ENCODE results near the gene DGAT2.

DGAT2 gene

DNA sequence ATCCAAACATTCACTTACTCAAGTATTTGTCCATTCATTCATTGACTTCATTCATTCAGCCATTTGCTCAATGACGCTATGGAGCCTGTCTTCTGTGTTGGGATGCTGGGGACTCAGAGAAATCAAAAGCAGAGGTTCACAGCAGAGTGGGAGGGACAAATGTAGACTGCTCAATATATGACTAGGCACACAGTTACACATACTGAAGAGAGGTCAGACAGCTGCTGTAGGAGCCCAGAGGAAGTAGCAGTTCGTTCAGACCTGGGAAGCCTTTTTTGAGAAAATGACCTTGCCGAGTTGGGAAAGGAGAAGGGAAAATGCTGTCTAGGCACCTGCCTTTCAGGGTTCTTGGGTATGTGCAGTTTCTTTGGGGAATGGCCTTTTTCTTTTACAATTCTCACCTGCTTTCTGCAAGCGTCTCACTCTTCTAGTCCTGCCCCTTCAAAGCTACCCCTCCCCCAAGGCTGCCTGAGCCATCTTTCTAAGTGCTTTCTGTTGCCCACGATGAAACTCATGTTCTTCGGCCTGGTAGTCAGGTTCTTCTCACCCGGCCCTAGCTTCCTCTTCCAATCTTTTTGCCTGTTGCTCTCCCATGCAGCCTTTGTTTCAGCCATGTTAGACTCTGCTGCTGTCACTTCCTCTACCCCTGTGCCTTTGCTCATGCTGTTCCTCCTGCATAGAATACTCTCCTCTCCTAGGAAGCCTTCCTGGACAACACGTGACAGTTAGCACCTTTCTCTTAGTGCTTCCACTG lies 42.2 kb downstream of the DGAT2 start:
- no peaks in the 10 kb centered on the region for H3K27me3 ChIP-seq (ENCODE audit: control insufficient read depth in 1 of 2, insufficient read depth in 2 of 2, low read length in 2 of 2)
- H3K36me3 ChIP-seq (ENCODE audit: control insufficient read depth in 1 of 2, insufficient read depth in 2 of 2, low read length in 2 of 2) = no peaks in the 10 kb centered on the region
- H3K9me3 ChIP-seq (ENCODE audit: control insufficient read depth in 1 of 2, low read length in 2 of 2) = no peaks in the 10 kb centered on the region
- no peak overlapping the region for H3K4me3 ChIP-seq (ENCODE audit: low read depth in 1 of 2, low read length in 2 of 2)
- H3K27ac ChIP-seq (ENCODE audit: low read depth, low read length) = no peak overlapping the region
- H3K9ac ChIP-seq (ENCODE audit: low read depth in 1 of 2, low read length in 2 of 2) = no peak overlapping the region
- H3K4me1 ChIP-seq (ENCODE audit: control insufficient read depth in 1 of 2, insufficient read depth in 2 of 2, low read length in 2 of 2) = peaks cover 6 to 8% of the 10 kb centered on the region in 2 donors

GRCh38 chr11:75811485-75811884 lies 42.9 kb downstream of the DGAT2 start:
- H3K36me3 ChIP-seq (ENCODE audit: control insufficient read depth in 1 of 2, insufficient read depth in 2 of 2, low read length in 2 of 2) = no peaks in the 10 kb centered on the region
- no peaks in the 10 kb centered on the region for H3K9me3 ChIP-seq (ENCODE audit: control insufficient read depth in 1 of 2, low read length in 2 of 2)
- H3K9ac ChIP-seq (ENCODE audit: low read depth in 1 of 2, low read length in 2 of 2) = no peak overlapping the region
- no peak overlapping the region for H3K27ac ChIP-seq (ENCODE audit: low read depth, low read length)
- H3K4me3 ChIP-seq (ENCODE audit: low read depth in 1 of 2, low read length in 2 of 2) = no peak overlapping the region
- H3K4me1 ChIP-seq (ENCODE audit: control insufficient read depth in 1 of 2, insufficient read depth in 2 of 2, low read length in 2 of 2) = peaks cover 10 to 13% of the 10 kb centered on the region in 2 donors
- no peaks in the 10 kb centered on the region for H3K27me3 ChIP-seq (ENCODE audit: control insufficient read depth in 1 of 2, insufficient read depth in 2 of 2, low read length in 2 of 2)

DNA sequence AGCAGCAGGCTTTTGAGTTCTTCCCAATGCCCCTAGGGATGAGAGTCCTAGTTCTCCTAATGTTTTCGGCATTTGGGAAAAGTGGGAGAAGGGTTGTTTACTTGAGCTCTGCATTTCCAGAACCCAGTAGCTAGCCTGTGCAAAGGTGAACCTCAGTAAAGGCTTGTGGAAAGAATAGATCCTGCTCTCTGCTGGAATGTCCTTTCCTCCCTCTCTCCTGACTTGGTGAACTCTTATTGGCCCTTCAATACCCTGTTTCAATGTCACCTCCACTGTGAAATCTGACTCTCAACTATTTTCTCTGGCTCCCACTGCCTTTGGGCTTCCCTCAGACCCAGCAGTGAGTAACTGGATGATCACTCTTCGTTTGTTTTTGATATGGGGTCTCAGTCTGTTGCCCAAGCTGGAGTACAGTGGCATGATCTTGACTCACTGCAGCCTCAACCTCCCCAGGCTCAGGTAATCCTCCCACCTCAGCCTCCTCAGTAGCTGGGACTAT lies 44.0 kb downstream of the DGAT2 start:
- Histone ChIP-seq H3K27ac (ENCODE audit: low read depth, low read length) (no peak overlapping the region), H3K36me3 (ENCODE audit: control insufficient read depth in 1 of 2, insufficient read depth in 2 of 2, low read length in 2 of 2) (no peaks in the 10 kb centered on the region), H3K4me3 (ENCODE audit: low read depth in 1 of 2, low read length in 2 of 2) (no peak overlapping the region), H3K4me1 (ENCODE audit: control insufficient read depth in 1 of 2, insufficient read depth in 2 of 2, low read length in 2 of 2) (peaks cover 21 to 23% of the 10 kb centered on the region in 2 donors), H3K27me3 (ENCODE audit: control insufficient read depth in 1 of 2, insufficient read depth in 2 of 2, low read length in 2 of 2) (no peaks in the 10 kb centered on the region), H3K9ac (ENCODE audit: low read depth in 1 of 2, low read length in 2 of 2) (peak overlapping the region in 1 of 2 donors; percentile 15), H3K9me3 (ENCODE audit: control insufficient read depth in 1 of 2, low read length in 2 of 2) (no peaks in the 10 kb centered on the region)

- H3K4me1 ChIP-seq (ENCODE audit: control insufficient read depth in 1 of 2, insufficient read depth in 2 of 2, low read length in 2 of 2) = peaks cover 22 to 23% of the 10 kb centered on the region in 2 donors
- no peaks in the 10 kb centered on the region for H3K27me3 ChIP-seq (ENCODE audit: control insufficient read depth in 1 of 2, insufficient read depth in 2 of 2, low read length in 2 of 2)
- H3K27ac ChIP-seq (ENCODE audit: low read depth, low read length) = no peak overlapping the region
- H3K9me3 ChIP-seq (ENCODE audit: control insufficient read depth in 1 of 2, low read length in 2 of 2) = no peaks in the 10 kb centered on the region
- H3K36me3 ChIP-seq (ENCODE audit: control insufficient read depth in 1 of 2, insufficient read depth in 2 of 2, low read length in 2 of 2) = no peaks in the 10 kb centered on the region
- no peak overlapping the region for H3K4me3 ChIP-seq (ENCODE audit: low read depth in 1 of 2, low read length in 2 of 2)
- H3K9ac ChIP-seq (ENCODE audit: low read depth in 1 of 2, low read length in 2 of 2) = no peak overlapping the region
Observed at GRCh38 chr11:75813124-75813523, 44.5 kb downstream of the DGAT2 start.

GRCh38 chr11:75813622-75814039 lies 45.1 kb downstream of the DGAT2 start:
- Histone ChIP-seq H3K9me3 (ENCODE audit: control insufficient read depth in 1 of 2, low read length in 2 of 2) (no peaks in the 10 kb centered on the region), H3K9ac (ENCODE audit: low read depth in 1 of 2, low read length in 2 of 2) (no peak overlapping the region), H3K4me1 (ENCODE audit: control insufficient read depth in 1 of 2, insufficient read depth in 2 of 2, low read length in 2 of 2) (peaks cover 22 to 23% of the 10 kb centered on the region in 2 donors), H3K4me3 (ENCODE audit: low read depth in 1 of 2, low read length in 2 of 2) (no peak overlapping the region), H3K27me3 (ENCODE audit: control insufficient read depth in 1 of 2, insufficient read depth in 2 of 2, low read length in 2 of 2) (no peaks in the 10 kb centered on the region), H3K36me3 (ENCODE audit: control insufficient read depth in 1 of 2, insufficient read depth in 2 of 2, low read length in 2 of 2) (no peaks in the 10 kb centered on the region), H3K27ac (ENCODE audit: low read depth, low read length) (no peak overlapping the region)

GRCh38 chr11:75814363-75814676 lies 45.7 kb downstream of the DGAT2 start:
- Histone ChIP-seq H3K36me3 (ENCODE audit: control insufficient read depth in 1 of 2, insufficient read depth in 2 of 2, low read length in 2 of 2) (no peaks in the 10 kb centered on the region), H3K4me1 (ENCODE audit: control insufficient read depth in 1 of 2, insufficient read depth in 2 of 2, low read length in 2 of 2) (peaks cover 23 to 25% of the 10 kb centered on the region in 2 donors), H3K27me3 (ENCODE audit: control insufficient read depth in 1 of 2, insufficient read depth in 2 of 2, low read length in 2 of 2) (no peaks in the 10 kb centered on the region), H3K9ac (ENCODE audit: low read depth in 1 of 2, low read length in 2 of 2) (peak overlapping the region; percentile 56 to 61), H3K4me3 (ENCODE audit: low read depth in 1 of 2, low read length in 2 of 2) (peak overlapping the region; percentile 81 to 87), H3K27ac (ENCODE audit: low read depth, low read length) (peak overlapping the region; percentile 67), H3K9me3 (ENCODE audit: control insufficient read depth in 1 of 2, low read length in 2 of 2) (no peaks in the 10 kb centered on the region)

- Histone ChIP-seq H3K9me3 (ENCODE audit: control insufficient read depth in 1 of 2, low read length in 2 of 2) (no peaks in the 10 kb centered on the region), H3K4me1 (ENCODE audit: control insufficient read depth in 1 of 2, insufficient read depth in 2 of 2, low read length in 2 of 2) (peaks cover 23 to 25% of the 10 kb centered on the region in 2 donors), H3K9ac (ENCODE audit: low read depth in 1 of 2, low read length in 2 of 2) (peak within 1 kb of the TSS; percentile 74 to 75), H3K27me3 (ENCODE audit: control insufficient read depth in 1 of 2, insufficient read depth in 2 of 2, low read length in 2 of 2) (no peaks in the 10 kb centered on the region), H3K4me3 (ENCODE audit: low read depth in 1 of 2, low read length in 2 of 2) (peak within 1 kb of the TSS; percentile 81 to 87), H3K36me3 (ENCODE audit: control insufficient read depth in 1 of 2, insufficient read depth in 2 of 2, low read length in 2 of 2) (no peaks in the 10 kb centered on the region), H3K27ac (ENCODE audit: low read depth, low read length) (peak within 1 kb of the TSS; percentile 72)
Observed at GRCh38 chr11:75814677-75815344, 46.2 kb downstream of the DGAT2 start, which contains the start of gene UVRAG. UVRAG (plus strand) TSS chr11:75815210; CDS start chr11:75815408, 198 bp downstream.

GRCh38 chr11:75815345-75816168 lies 47.0 kb downstream of the DGAT2 start:
- H3K27me3 ChIP-seq (ENCODE audit: control insufficient read depth in 1 of 2, insufficient read depth in 2 of 2, low read length in 2 of 2) = no peaks in the 10 kb centered on the region
- peaks cover 23 to 29% of the 10 kb centered on the region in 2 donors for H3K4me1 ChIP-seq (ENCODE audit: control insufficient read depth in 1 of 2, insufficient read depth in 2 of 2, low read length in 2 of 2)
- H3K9me3 ChIP-seq (ENCODE audit: control insufficient read depth in 1 of 2, low read length in 2 of 2) = no peaks in the 10 kb centered on the region
- peak overlapping the region; percentile 74 to 75 for H3K9ac ChIP-seq (ENCODE audit: low read depth in 1 of 2, low read length in 2 of 2)
- H3K4me3 ChIP-seq (ENCODE audit: low read depth in 1 of 2, low read length in 2 of 2) = peak overlapping the region; percentile 81 to 87
- H3K27ac ChIP-seq (ENCODE audit: low read depth, low read length) = peak overlapping the region; percentile 72
- no peaks in the 10 kb centered on the region for H3K36me3 ChIP-seq (ENCODE audit: control insufficient read depth in 1 of 2, insufficient read depth in 2 of 2, low read length in 2 of 2)

- Histone ChIP-seq H3K4me3 (ENCODE audit: low read depth in 1 of 2, low read length in 2 of 2) (peak overlapping the region; percentile 81 to 87), H3K9me3 (ENCODE audit: control insufficient read depth in 1 of 2, low read length in 2 of 2) (no peaks in the 10 kb centered on the region), H3K4me1 (ENCODE audit: control insufficient read depth in 1 of 2, insufficient read depth in 2 of 2, low read length in 2 of 2) (peaks cover 23 to 38% of the 10 kb centered on the region in 2 donors), H3K27ac (ENCODE audit: low read depth, low read length) (no peak overlapping the region), H3K36me3 (ENCODE audit: control insufficient read depth in 1 of 2, insufficient read depth in 2 of 2, low read length in 2 of 2) (no peaks in the 10 kb centered on the region), H3K9ac (ENCODE audit: low read depth in 1 of 2, low read length in 2 of 2) (peak overlapping the region; percentile 74 to 75), H3K27me3 (ENCODE audit: control insufficient read depth in 1 of 2, insufficient read depth in 2 of 2, low read length in 2 of 2) (no peaks in the 10 kb centered on the region)
Observed at GRCh38 chr11:75816561-75817239, 48.1 kb downstream of the DGAT2 start.
